Gastrocnemius medialis (tissue), 4 donors: ENCODE measurements around the gene FXYD7.

ENCODE experiments used
- POLR2A ChIP-seq, 2 donors: fragments of 450-650 bp; IDR thresholded peaks; one replicate each; pipeline ENCODE4 v1.6.1; 2017; ENCODE audit warnings: antibody characterized with exemption in 2 of 2, mild to moderate bottlenecking in 2 of 2, moderate library complexity in 2 of 2
- TF ChIP-seq, protein P1 (sequence below), 5 experiments: fragments of 450-650 bp in 3 of 5; fragments of 200-600 bp in 2 of 5; sonication (generic) in 2 of 5; IDR thresholded peaks in 4 of 5; conservative IDR thresholded peaks in 1 of 5; 1 replicate in 4 of 5; 2 replicates in 1 of 5; pipeline ENCODE4 v1.5.1; 2016 to 2019; ENCODE audit warnings: antibody characterized with exemption in 5 of 5, mild to moderate bottlenecking in 3 of 5, moderate library complexity in 3 of 5

DNA sequence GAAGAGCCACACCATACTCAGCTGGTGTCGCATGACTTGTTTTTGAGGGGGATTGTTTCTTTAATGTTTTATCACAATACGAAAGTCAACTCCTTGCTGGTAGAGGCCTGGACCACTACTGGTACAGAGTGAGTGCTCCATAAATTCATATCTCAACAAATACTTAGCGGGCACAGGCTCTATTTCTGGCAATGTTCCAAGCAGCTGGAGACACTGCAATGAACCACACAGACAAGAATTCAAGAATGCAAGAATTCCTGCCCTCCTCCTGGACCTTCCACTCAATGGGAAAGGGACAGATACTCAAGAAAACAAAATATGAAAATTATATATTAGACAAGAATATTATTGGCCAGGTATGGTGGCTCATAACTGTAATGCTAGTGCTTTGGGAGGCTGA lies 6.4 kb downstream of the FXYD7 start:
- TF ChIP-seq, protein P1, sequence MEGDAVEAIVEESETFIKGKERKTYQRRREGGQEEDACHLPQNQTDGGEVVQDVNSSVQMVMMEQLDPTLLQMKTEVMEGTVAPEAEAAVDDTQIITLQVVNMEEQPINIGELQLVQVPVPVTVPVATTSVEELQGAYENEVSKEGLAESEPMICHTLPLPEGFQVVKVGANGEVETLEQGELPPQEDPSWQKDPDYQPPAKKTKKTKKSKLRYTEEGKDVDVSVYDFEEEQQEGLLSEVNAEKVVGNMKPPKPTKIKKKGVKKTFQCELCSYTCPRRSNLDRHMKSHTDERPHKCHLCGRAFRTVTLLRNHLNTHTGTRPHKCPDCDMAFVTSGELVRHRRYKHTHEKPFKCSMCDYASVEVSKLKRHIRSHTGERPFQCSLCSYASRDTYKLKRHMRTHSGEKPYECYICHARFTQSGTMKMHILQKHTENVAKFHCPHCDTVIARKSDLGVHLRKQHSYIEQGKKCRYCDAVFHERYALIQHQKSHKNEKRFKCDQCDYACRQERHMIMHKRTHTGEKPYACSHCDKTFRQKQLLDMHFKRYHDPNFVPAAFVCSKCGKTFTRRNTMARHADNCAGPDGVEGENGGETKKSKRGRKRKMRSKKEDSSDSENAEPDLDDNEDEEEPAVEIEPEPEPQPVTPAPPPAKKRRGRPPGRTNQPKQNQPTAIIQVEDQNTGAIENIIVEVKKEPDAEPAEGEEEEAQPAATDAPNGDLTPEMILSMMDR (IDR thresholded peaks at IDR 0.05 in 4 of 5, conservative IDR thresholded peaks at IDR 0.05 in 1 of 5): no peak
- TF ChIP-seq POLR2A (IDR thresholded peaks at IDR 0.05): no peak
